Gastroesophageal sphincter (tissue), 4 donors: Measurements from ENCODE around the gene FASLG. TPM values are rescaled to one million over a fixed set of nuclear protein-coding genes. Genes with fewer than 3 reads are reported as not detected.

Experiments used
- ATAC-seq: fragments of 150-250 bp; one replicate; pipeline ENCODE4 v1.9.1; 2016; ENCODE audit warnings: mild to moderate bottlenecking, moderate library complexity
- H3K27ac ChIP-seq, 4 donors: fragments of 200-600 bp; sonication (generic) in 3 of 4; 1 replicate in 3 of 4; 2 replicates in 1 of 4; pipeline ENCODE4 v1.5.1; 2016 to 2019
- H3K27me3 ChIP-seq: fragments of 200-600 bp; sonication (generic); one replicate; pipeline ENCODE4 v1.5.1; 2019
- H3K36me3 ChIP-seq, 2 donors: fragments of 200-600 bp; sonication (generic); one replicate each; pipeline ENCODE4 v1.5.1; 2019; ENCODE audit warnings: control low read depth in 1 of 2
- H3K4me1 ChIP-seq, 3 donors: fragments of 200-600 bp; sonication (generic); 1 replicate in 2 of 3; 2 replicates in 1 of 3; pipeline ENCODE4 v1.5.1; 2016 to 2019; ENCODE audit warnings: control low read depth in 2 of 3
- H3K4me3 ChIP-seq, 2 donors: fragments of 200-600 bp; sonication (generic); one replicate each; pipeline ENCODE4 v1.5.1; 2019; ENCODE audit warnings: mild to moderate bottlenecking in 1 of 2, moderate library complexity in 1 of 2
- H3K9me3 ChIP-seq, 3 donors: fragments of 200-600 bp; sonication (generic); one replicate each; pipeline ENCODE4 v1.5.1; 2017 to 2019; ENCODE audit warnings: control low read depth in 2 of 3
- EP300 ChIP-seq: sonication (generic); formaldehyde crosslinking; IDR thresholded peaks from one replicate; pipeline ENCODE4 v1.6.1; 2017; ENCODE audit warnings: antibody characterized with exemption, mild to moderate bottlenecking
- POLR2A ChIP-seq, 2 donors: fragments of 450-650 bp; IDR thresholded peaks; one replicate each; pipeline ENCODE4 v1.6.1; 2017; ENCODE audit warnings: antibody characterized with exemption in 2 of 2, mild to moderate bottlenecking in 2 of 2, moderate library complexity in 1 of 2
- POLR2AphosphoS5 ChIP-seq: sonication (generic); formaldehyde crosslinking; IDR thresholded peaks from one replicate; pipeline ENCODE4 v1.6.1; 2017; ENCODE audit warnings: antibody characterized with exemption
- WGBS, 2 donors: methylation state at CpG; one replicate each; pipeline ENCODE4 v1.1.5; 2018; ENCODE audit warnings: low coverage in 1 of 2; 5-methylcytosine and 5-hydroxymethylcytosine counted together
- total RNA-seq, 4 donors: library from RNA; depleted of rRNA; stranded (reverse); fragments of >200 nt; gene quantifications; one replicate each; pipeline ENCODE4 v1.1.0, GENCODE V29; 2016
- TF ChIP-seq, protein P1 (sequence below), 4 experiments: fragments of 200-600 bp in 2 of 4; fragments of 450-650 bp in 2 of 4; sonication (generic) in 1 of 4; IDR thresholded peaks; one replicate each; pipeline ENCODE4 v1.5.1; 2017 to 2019; ENCODE audit warnings: antibody characterized with exemption in 4 of 4, mild to moderate bottlenecking in 2 of 4, moderate library complexity in 2 of 4

The FASLG gene
- total RNA-seq, 4 donors from 2014 or later, result not detected

- Histone ChIP-seq H3K27me3 (no peaks in the 10 kb centered on the region), H3K27ac (no peak overlapping the region), H3K4me3 (no peak overlapping the region), H3K4me1 (no peaks in the 10 kb centered on the region), H3K36me3 (no peaks in the 10 kb centered on the region), H3K9me3 (no peaks in the 10 kb centered on the region)
- WGBS, 2 donors, result 0 to 31% methylated on average over 2 to 5 of the region's 5 CpGs
- ATAC-seq, result no peak
- TF ChIP-seq, protein P1, sequence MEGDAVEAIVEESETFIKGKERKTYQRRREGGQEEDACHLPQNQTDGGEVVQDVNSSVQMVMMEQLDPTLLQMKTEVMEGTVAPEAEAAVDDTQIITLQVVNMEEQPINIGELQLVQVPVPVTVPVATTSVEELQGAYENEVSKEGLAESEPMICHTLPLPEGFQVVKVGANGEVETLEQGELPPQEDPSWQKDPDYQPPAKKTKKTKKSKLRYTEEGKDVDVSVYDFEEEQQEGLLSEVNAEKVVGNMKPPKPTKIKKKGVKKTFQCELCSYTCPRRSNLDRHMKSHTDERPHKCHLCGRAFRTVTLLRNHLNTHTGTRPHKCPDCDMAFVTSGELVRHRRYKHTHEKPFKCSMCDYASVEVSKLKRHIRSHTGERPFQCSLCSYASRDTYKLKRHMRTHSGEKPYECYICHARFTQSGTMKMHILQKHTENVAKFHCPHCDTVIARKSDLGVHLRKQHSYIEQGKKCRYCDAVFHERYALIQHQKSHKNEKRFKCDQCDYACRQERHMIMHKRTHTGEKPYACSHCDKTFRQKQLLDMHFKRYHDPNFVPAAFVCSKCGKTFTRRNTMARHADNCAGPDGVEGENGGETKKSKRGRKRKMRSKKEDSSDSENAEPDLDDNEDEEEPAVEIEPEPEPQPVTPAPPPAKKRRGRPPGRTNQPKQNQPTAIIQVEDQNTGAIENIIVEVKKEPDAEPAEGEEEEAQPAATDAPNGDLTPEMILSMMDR (IDR thresholded peaks at IDR 0.05), result no peak
- no peak for TF ChIP-seq POLR2A (IDR thresholded peaks at IDR 0.05)
- no peak for TF ChIP-seq POLR2AphosphoS5
- no peak for TF ChIP-seq EP300
These were observed 5.7 kb upstream of the FASLG start for GRCh38 chr1:172653015-172653709.

DNA sequence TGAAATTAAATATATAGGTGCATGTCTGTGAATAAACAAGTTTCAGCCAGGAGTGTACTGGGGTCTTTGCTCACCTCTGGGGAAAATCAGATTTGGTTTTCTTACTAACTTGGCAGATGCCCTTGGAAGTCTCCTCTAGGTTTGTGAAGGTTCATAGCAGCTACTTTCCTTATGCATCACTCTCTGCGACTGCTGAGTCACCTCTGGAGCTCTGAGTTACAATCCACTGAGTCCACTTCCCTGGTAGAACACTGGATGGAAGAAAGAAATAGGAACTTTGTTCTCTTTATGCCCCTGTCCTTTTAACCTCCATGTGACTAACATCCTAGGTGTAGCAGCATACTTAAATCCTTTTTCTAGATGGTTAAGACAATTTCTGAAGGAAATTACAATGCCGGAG is 4.4 kb upstream of the FASLG start:
- Histone ChIP-seq H3K27me3 (no peaks in the 10 kb centered on the region), H3K4me3 (no peak overlapping the region), H3K4me1 (no peaks in the 10 kb centered on the region), H3K9me3 (no peaks in the 10 kb centered on the region), H3K27ac (no peak overlapping the region), H3K36me3 (no peaks in the 10 kb centered on the region)
- WGBS, 2 donors, result 87 to 94% methylated on average over 2 of the region's 2 CpGs
- TF ChIP-seq, protein P1 (IDR thresholded peaks at IDR 0.05), result no peak
- TF ChIP-seq EP300 (no peak), POLR2AphosphoS5 (no peak), POLR2A (IDR thresholded peaks at IDR 0.05) (no peak)
- no peak for ATAC-seq

DNA sequence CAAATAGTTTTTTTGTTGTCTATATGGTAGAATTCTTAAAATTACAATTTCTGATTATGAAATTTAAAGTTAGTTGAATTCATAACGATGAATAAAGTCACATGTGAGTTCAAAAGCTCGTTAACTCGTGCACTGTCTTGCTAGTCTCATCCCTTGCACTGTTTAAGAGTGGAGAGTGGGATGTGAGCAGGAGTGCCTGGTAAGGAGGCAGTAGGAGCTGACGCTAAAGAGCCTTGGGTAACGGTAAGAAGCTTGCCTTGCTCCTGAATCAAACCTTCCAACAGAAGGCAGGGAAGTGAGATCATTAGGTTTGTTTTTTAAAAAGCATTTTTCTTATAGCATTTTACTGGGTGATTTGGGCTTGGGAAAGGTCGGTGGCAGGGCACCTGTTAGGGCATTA is 2.3 kb upstream of the FASLG start:
- WGBS, 2 donors, result 70 to 87% methylated on average over 6 of the region's 6 CpGs
- Histone ChIP-seq H3K4me3 (no peak overlapping the region), H3K27ac (no peak overlapping the region), H3K27me3 (no peaks in the 10 kb centered on the region), H3K36me3 (no peaks in the 10 kb centered on the region), H3K9me3 (no peaks in the 10 kb centered on the region), H3K4me1 (no peaks in the 10 kb centered on the region)
- no peak for ATAC-seq
- TF ChIP-seq, protein P1 (IDR thresholded peaks at IDR 0.05), result no peak
- TF ChIP-seq POLR2A (IDR thresholded peaks at IDR 0.05) (no peak), POLR2AphosphoS5 (no peak), EP300 (no peak)

GRCh38 chr1:172657586-172657985 is 1.3 kb upstream of the FASLG start:
- Histone ChIP-seq H3K36me3 (no peaks in the 10 kb centered on the region), H3K4me3 (no peak overlapping the region), H3K4me1 (no peaks in the 10 kb centered on the region), H3K9me3 (no peaks in the 10 kb centered on the region), H3K27me3 (no peaks in the 10 kb centered on the region), H3K27ac (no peak overlapping the region)
- ATAC-seq, result no peak
- no peak for TF ChIP-seq POLR2AphosphoS5
- TF ChIP-seq, protein P1 (IDR thresholded peaks at IDR 0.05), result no peak
- no peak for TF ChIP-seq EP300
- 60 to 100% methylated on average over 1 of the region's 1 CpG for WGBS, 2 donors

- no peaks in the 10 kb centered on the region for H3K4me1 ChIP-seq
- WGBS, 2 donors, result 71 to 75% methylated on average over 3 of the region's 3 CpGs
- ATAC-seq, result no peak
- no peaks in the 10 kb centered on the region for H3K9me3 ChIP-seq
- no peak overlapping the region for H3K27ac ChIP-seq
- no peaks in the 10 kb centered on the region for H3K36me3 ChIP-seq
- TF ChIP-seq, protein P1 (IDR thresholded peaks at IDR 0.05), result no peak
- TF ChIP-seq EP300, result no peak
- H3K27me3 ChIP-seq, result peaks cover 6% of the 10 kb centered on the region
- no peak overlapping the region for H3K4me3 ChIP-seq
These were observed 2.2 kb downstream of the FASLG start for GRCh38 chr1:172661107-172661506.
